Central memory CD8-positive, alpha-beta T cell (primary cell): ENCODE measurements around the gene PRKD1.
"Not testable (repeated sequence)": the region's sequence is repeated elsewhere in the genome, so short reads cannot be mapped to it uniquely, and the experiment has no call there.

Experiments
- ATAC-seq: fragments of 150-1000 bp; cut with Tn5 transposase; replicated peaks from 2 replicates; pipeline ENCODE4 v1.10.0; 2022; ENCODE audit warnings: mild to moderate bottlenecking, moderate FRiP score, moderate number of reproducible peaks; ENCODE audit not compliant: poor library complexity, severe bottlenecking; ENCODE audit errors: extremely low read depth
- DNase-seq, 2 donors: peaks; one replicate each; pipeline ENCODE4 v3.0.0; 2021; ENCODE audit warnings: low spot score in 2 of 2
- H3K27ac Mint-ChIP-seq: one replicate; pipeline ENCODE4 v1.8.0; 2022; ENCODE audit warnings: low read depth, mild to moderate bottlenecking, moderate library complexity, mixed read lengths
- H3K27me3 Mint-ChIP-seq: one replicate; pipeline ENCODE4 v1.8.0; 2022; ENCODE audit warnings: mixed read lengths
- H3K36me3 Mint-ChIP-seq: one replicate; pipeline ENCODE4 v1.8.0; 2022; ENCODE audit warnings: mild to moderate bottlenecking, moderate library complexity, mixed read lengths; ENCODE audit not compliant: insufficient read depth
- H3K4me1 Mint-ChIP-seq: one replicate; pipeline ENCODE4 v1.8.0; 2022; ENCODE audit warnings: mixed read lengths
- H3K4me3 Mint-ChIP-seq: one replicate; pipeline ENCODE4 v1.8.0; 2022; ENCODE audit warnings: mild to moderate bottlenecking, moderate library complexity, mixed read lengths
- H3K9me3 Mint-ChIP-seq: one replicate; pipeline ENCODE4 v1.8.0; 2022; ENCODE audit warnings: mixed read lengths

The PRKD1 gene

DNA sequence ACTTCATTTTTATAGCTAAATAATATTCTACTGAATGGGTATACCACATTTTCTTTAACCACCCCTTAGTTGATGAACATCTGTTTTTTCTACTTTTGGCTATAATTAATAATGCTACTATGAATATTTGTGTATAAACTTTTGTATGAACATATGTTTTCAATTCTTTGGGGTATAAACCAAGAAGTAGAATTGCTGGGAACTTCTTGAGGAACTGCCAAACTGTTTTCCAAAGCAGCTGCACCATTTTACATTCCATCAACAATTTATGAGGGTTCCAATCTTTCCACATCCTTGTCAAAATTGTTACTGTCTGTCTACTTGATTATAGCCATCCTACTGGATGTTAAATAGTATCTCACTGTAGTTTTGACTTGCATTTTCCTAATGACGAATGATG, 221.8 kb downstream of the PRKD1 start:
- no peak for ATAC-seq
- DNase-seq: no peak
- no peak overlapping the region for H3K4me3 Mint-ChIP-seq
- H3K27me3 Mint-ChIP-seq: no peaks in the 10 kb centered on the region
- H3K36me3 Mint-ChIP-seq: no peaks in the 10 kb centered on the region
- no peaks in the 10 kb centered on the region for H3K4me1 Mint-ChIP-seq
- H3K9me3 Mint-ChIP-seq: peaks cover 19% of the 10 kb centered on the region
- no peak overlapping the region for H3K27ac Mint-ChIP-seq

DNA sequence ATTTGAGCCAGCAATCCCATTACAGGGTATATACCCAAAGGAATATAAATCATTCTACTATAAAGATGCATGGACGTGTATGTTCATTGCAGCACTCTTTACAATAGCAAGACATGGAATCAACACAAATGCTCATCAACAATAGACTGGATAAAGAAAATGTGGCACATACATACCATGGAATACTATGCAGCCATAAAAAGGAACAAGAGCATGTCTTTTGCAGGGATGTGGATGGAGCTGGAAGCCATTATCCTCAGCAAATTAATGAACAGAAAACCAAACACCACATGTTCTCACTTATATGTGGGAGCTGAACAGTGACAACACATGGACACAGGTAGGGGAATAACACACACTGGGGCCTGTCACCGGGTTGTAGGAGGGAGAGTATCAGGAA, 238.1 kb downstream of the PRKD1 start:
- not testable (repeated sequence) for ATAC-seq, H3K27me3 Mint-ChIP-seq, H3K4me1 Mint-ChIP-seq, H3K27ac Mint-ChIP-seq, H3K36me3 Mint-ChIP-seq, DNase-seq, H3K4me3 Mint-ChIP-seq
- H3K9me3 Mint-ChIP-seq: peaks cover 32% of the 10 kb centered on the region

DNA sequence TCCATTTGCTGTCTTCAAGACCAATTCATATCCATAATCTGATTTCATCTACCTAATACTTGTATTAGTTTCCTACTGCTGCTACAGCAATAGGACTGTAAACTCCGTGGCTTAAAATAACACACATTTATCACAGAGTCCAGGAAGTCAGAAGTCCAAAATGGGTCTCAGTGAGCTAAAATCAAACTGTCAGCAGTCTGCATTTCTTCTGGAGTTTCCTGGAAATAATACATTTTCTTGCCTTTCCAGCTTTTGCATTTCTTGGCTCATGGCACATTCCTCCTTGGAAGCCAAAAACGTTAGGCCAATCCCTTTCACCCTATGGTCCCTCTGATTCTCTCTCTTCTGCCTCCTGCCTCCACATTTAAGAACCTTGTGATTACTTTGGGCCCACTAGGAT, 239.8 kb downstream of the PRKD1 start:
- DNase-seq (no peak), ATAC-seq (no peak)
- no peaks in the 10 kb centered on the region for H3K4me1 Mint-ChIP-seq
- H3K36me3 Mint-ChIP-seq: no peaks in the 10 kb centered on the region
- H3K27ac Mint-ChIP-seq: no peak overlapping the region
- H3K9me3 Mint-ChIP-seq: peaks cover 34% of the 10 kb centered on the region
- no peaks in the 10 kb centered on the region for H3K27me3 Mint-ChIP-seq
- no peak overlapping the region for H3K4me3 Mint-ChIP-seq

DNA sequence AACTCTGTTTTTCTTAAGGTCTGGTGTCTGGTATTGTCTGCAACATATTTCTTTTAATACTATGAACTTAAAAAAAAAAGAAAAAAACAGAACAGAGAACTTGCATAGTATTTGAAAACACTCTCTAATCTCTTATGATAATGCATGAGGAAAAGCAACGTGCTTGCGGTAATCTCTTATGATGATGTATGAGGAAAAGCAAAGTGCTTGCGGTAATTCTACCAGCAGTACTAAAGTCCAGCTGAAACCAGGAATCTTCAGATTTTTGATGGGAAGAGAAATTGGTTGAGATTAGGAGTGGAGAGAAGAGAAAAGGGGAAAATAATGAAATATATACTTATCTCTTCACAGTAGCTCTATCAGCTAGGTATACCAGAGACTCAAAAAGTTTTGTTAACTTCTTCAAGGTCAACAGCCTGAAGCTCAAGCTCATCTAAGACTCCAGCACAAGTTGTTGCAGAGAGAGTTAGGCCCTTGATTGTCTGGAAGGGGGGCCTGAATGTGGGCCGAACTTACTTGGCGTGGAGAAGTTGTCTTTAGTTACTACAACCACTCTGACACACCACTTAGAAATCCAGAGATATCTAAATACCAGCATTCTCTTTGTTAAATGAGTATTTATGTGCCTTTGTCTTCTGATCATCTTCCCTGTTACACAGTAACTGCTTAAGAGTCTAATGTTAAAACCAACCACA, 240.4 kb downstream of the PRKD1 start:
- Mint-ChIP-seq H3K9me3 (peaks cover 40% of the 10 kb centered on the region), H3K36me3 (no peaks in the 10 kb centered on the region), H3K27ac (no peak overlapping the region), H3K27me3 (no peaks in the 10 kb centered on the region), H3K4me1 (no peaks in the 10 kb centered on the region), H3K4me3 (no peak overlapping the region)
- no peak for DNase-seq
- no peak for ATAC-seq

DNA sequence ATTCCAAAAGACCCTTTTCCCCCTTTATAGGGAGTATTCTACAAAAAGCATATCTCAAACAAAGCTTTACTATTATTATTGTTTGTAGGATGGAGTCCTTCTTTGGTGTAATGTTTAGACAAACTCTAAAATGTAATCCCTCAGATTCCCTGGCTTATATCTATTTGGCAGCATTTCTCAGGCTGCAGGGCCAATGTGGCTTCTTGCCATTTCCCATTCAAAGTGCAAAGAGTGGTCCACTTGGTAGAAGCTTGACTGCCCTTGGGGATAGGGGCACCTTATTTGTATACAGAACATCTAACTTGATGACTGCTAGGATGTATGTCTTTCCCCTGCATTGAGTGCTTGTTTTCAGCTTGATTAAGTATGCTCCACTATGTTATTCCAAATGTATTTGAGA, 242.7 kb downstream of the PRKD1 start:
- H3K9me3 Mint-ChIP-seq: peaks cover 41% of the 10 kb centered on the region
- H3K36me3 Mint-ChIP-seq: no peaks in the 10 kb centered on the region
- H3K27me3 Mint-ChIP-seq: no peaks in the 10 kb centered on the region
- H3K4me3 Mint-ChIP-seq: no peak overlapping the region
- DNase-seq (no peak), ATAC-seq (no peak)
- H3K4me1 Mint-ChIP-seq: no peaks in the 10 kb centered on the region
- H3K27ac Mint-ChIP-seq: no peak overlapping the region

DNA sequence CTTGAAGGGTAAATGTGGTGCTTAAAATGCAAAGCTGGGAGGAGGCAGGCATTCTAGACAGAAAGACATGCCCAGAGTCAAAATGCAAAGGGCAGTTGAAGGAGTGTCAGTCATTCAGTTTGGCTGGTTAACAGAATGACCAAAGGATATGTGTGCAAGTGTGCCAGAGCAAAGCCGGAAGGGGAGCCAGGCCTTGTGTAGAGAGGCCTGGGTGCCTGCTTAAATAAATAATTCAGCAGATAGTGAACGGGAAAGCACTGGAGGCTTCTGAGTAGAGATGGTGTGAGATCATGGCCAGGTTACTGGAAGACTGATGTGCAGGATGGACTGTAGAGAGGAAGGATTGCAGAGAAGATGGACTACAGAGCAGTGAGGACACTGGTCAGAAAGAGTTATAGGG, 244.9 kb downstream of the PRKD1 start:
- H3K36me3 Mint-ChIP-seq: no peaks in the 10 kb centered on the region
- ATAC-seq (no peak), DNase-seq (no peak)
- no peaks in the 10 kb centered on the region for H3K4me1 Mint-ChIP-seq
- H3K27me3 Mint-ChIP-seq: no peaks in the 10 kb centered on the region
- no peak overlapping the region for H3K4me3 Mint-ChIP-seq
- H3K9me3 Mint-ChIP-seq: peaks cover 34% of the 10 kb centered on the region
- H3K27ac Mint-ChIP-seq: no peak overlapping the region

DNA sequence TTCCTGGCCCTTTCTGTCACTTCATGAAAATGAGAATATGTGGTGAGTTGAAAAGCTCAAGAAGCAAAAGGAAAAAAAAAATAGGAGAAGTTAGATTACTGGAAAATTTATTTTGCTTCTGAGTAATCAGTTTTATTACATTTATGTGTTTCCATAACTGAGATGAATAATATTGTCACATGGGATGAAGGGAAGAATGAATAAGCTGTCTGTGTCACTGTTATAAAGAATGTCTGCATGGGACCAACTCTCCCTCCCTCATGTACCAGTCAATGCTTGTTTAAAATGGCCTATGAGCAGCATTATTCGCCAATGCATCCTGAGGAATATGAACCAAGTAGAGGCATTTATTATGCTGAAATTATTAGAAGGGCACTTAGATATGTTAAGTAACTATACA, 246.3 kb downstream of the PRKD1 start:
- Mint-ChIP-seq H3K9me3 (peaks cover 30% of the 10 kb centered on the region), H3K4me3 (no peak overlapping the region), H3K4me1 (no peaks in the 10 kb centered on the region), H3K36me3 (no peaks in the 10 kb centered on the region), H3K27ac (no peak overlapping the region), H3K27me3 (no peaks in the 10 kb centered on the region)
- ATAC-seq: no peak
- DNase-seq: no peak

DNA sequence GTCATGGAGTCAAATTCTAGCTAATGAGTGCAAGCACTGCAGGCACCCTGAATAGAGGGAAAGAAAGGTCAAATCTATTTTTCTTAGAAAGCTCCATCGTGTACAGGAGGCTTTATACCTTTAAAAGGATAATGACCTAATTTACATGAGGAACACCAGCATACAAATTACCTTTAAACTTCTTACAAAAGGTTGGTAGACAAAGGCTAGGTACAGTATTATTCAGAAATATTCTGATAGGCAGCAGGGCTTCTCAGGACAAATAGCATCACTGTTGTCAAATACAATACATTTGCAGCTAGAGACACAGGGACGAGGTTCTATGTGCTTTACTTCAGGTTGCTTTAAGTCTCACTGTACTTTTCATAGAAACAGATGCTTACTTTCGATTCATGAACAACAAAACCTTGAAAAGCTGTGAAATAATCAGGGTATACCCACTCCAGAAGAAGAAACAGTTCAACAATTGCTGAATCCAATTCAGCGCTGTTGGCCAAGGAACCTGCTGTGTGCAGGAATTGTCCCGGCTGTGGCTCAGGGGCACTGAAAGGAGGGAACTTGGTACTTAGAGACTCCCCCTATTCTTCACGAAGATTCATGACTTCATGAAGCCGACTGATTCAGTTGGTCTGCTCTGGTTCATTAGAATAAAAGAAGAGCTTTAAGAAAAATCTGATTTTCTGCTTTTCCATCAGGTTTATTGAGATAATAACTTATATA, 252.9 kb downstream of the PRKD1 start:
- H3K4me1 Mint-ChIP-seq: no peaks in the 10 kb centered on the region
- H3K27ac Mint-ChIP-seq: no peak overlapping the region
- DNase-seq: no peak
- no peak for ATAC-seq
- H3K4me3 Mint-ChIP-seq: no peak overlapping the region
- H3K9me3 Mint-ChIP-seq: peaks cover 10% of the 10 kb centered on the region
- H3K27me3 Mint-ChIP-seq: no peaks in the 10 kb centered on the region
- H3K36me3 Mint-ChIP-seq: no peaks in the 10 kb centered on the region

DNA sequence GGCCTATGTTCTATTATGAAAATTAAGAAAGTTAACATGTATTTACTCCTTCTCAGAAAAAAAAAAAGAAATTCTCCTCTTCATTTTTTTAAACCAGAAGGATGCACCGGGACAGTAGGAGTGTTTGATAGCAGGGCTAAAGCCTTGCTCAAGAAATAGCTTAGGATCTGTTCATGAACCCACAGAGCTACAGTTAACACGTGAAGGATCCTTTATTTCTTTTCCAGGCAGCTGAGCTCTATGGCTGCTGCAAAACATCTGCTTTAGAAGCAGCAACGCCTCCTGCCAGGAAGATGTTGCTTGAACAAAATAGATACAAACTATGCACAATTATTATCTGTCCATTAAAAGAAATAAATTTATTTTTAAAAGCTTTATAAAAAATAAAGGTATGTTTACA, 254.8 kb downstream of the PRKD1 start:
- Mint-ChIP-seq H3K27me3 (no peaks in the 10 kb centered on the region), H3K36me3 (no peaks in the 10 kb centered on the region), H3K4me3 (no peak overlapping the region), H3K9me3 (peaks cover 5% of the 10 kb centered on the region), H3K4me1 (no peaks in the 10 kb centered on the region), H3K27ac (no peak overlapping the region)
- no peak for ATAC-seq
- DNase-seq: no peak

DNA sequence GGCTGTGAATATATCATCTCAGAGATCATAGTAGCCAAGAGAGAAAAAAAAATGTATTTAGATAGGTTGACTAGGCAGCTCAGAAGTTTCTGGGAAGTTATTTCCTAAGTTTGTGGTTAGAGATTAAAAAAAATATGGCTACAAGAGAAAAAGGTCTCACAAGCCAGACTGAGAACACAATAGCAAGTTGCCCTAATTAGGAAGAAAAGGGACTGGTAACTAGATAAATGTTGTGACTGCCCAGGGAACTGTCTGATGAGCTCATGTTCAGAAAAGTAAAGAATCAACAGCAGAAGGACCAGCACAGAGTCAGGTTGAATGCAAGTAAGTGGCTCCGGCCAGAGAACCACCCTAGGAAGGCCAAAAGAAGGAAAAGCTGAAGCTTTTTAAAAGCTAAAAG, 256.6 kb downstream of the PRKD1 start:
- no peak for DNase-seq
- H3K9me3 Mint-ChIP-seq: peaks cover 11% of the 10 kb centered on the region

DNA sequence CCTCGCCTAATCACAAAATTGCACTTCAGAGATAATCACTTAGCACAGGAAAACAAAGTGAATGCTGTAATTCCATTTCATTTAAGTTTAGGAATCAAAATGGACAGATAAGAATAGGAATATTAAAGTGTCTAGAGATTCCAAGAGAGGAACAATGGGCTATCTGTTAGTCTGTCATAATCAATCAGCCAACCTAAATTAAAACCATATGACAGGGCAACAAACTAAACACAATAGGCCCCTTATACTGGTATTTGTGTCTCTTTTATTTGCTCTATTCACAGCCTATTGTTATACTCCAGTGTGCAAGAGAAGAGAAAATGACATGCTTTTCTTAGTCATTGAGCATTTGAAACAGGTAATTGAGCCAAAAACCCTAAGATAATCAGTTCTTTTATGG, 259.4 kb downstream of the PRKD1 start:
- no peaks in the 10 kb centered on the region for H3K27me3 Mint-ChIP-seq
- DNase-seq (no peak), ATAC-seq (no peak)
- peaks cover 8% of the 10 kb centered on the region for H3K9me3 Mint-ChIP-seq
- H3K4me3 Mint-ChIP-seq: no peak overlapping the region
- H3K36me3 Mint-ChIP-seq: no peaks in the 10 kb centered on the region
- no peak overlapping the region for H3K27ac Mint-ChIP-seq
- no peaks in the 10 kb centered on the region for H3K4me1 Mint-ChIP-seq

More for the DNA sequence above, 256.6 kb downstream of the PRKD1 start:
- no peaks in the 10 kb centered on the region for H3K36me3 Mint-ChIP-seq
- H3K27ac Mint-ChIP-seq: no peak overlapping the region
- no peaks in the 10 kb centered on the region for H3K27me3 Mint-ChIP-seq
- H3K4me3 Mint-ChIP-seq: no peak overlapping the region
- H3K4me1 Mint-ChIP-seq: no peaks in the 10 kb centered on the region
- no peak for ATAC-seq

DNA sequence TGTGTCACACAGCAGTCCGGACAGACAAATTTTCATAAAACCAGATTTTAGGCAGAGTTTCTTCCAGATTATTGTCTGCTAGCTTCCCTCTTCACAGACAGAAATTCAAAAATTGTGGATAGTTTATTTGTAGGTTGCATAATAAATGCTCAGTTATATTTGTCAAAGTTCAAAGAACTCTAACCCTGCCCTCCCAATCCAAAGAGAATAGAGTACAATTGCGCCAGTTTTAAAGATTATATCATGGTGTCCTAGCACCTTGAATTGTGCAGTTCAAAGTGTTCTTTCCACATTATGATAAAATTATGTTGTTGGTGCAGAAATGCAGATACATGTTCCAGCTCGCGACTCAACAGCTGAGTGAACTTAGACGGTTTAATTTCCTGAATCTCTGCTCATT, 263.1 kb downstream of the PRKD1 start:
- Mint-ChIP-seq H3K4me3 (no peak overlapping the region), H3K4me1 (no peaks in the 10 kb centered on the region), H3K36me3 (no peaks in the 10 kb centered on the region), H3K27ac (no peak overlapping the region), H3K9me3 (peaks cover 6% of the 10 kb centered on the region), H3K27me3 (no peaks in the 10 kb centered on the region)
- ATAC-seq (no peak), DNase-seq (no peak)

DNA sequence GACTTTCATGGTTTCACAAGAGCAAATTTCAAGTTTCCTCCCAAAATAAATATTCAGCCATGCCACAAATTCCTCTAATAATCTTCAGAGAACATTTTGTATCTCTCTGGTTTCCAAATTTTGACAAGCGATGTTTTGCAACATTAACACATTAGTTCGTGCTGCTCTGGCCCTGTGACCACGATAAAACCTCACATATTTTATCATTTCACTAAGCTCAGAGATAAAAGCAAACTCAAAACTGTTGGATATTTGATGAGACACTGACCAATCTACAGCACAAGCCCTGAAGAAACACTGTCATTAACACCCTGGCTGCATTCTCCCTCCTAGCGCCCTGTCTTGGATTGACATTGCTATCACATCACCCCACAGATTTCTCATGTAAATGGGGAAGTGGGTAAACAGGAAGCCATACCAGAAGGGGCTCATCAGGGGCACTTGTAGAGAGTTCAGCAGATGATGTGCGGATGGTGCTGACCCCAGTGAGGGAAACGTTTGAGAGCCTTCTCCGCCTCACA, 264.3 kb downstream of the PRKD1 start:
- ATAC-seq: no peak
- Mint-ChIP-seq H3K4me3 (no peak overlapping the region), H3K36me3 (no peaks in the 10 kb centered on the region), H3K4me1 (no peaks in the 10 kb centered on the region), H3K27ac (no peak overlapping the region), H3K9me3 (peaks cover 6% of the 10 kb centered on the region), H3K27me3 (no peaks in the 10 kb centered on the region)
- no peak for DNase-seq
